Parathyroid adenoma (tissue), 2 donors: ENCODE data around the gene CPA2.

Source experiments
- H2AFZ ChIP-seq: fragments of 300-600 bp; sonication (generic); one replicate; pipeline ENCODE4 v1.7.0; 2017; ENCODE audit warnings: antibody characterized with exemption, mild to moderate bottlenecking
- H3K27ac ChIP-seq: fragments of 300-600 bp; sonication (generic); one replicate; pipeline ENCODE4 v1.7.0; 2017
- H3K27me3 ChIP-seq: fragments of 300-600 bp; sonication (generic); one replicate; pipeline ENCODE4 v1.7.0; 2017; ENCODE audit warnings: low read length; ENCODE audit not compliant: control insufficient read depth, insufficient read depth
- H3K36me3 ChIP-seq: fragments of 300-600 bp; sonication (generic); one replicate; pipeline ENCODE4 v1.7.0; 2017; ENCODE audit warnings: low read length; ENCODE audit not compliant: control insufficient read depth, insufficient read depth
- H3K4me1 ChIP-seq: fragments of 300-600 bp; sonication (generic); one replicate; pipeline ENCODE4 v1.7.0; 2017; ENCODE audit warnings: control low read depth
- H3K4me2 ChIP-seq: fragments of 300-600 bp; sonication (generic); one replicate; pipeline ENCODE4 v1.7.0; 2017; ENCODE audit warnings: low read length
- H3K4me3 ChIP-seq: fragments of 300-600 bp; sonication (generic); one replicate; pipeline ENCODE4 v1.7.0; 2017; ENCODE audit warnings: low read depth, low read length
- H3K79me2 ChIP-seq: fragments of 300-600 bp; sonication (generic); one replicate; pipeline ENCODE4 v1.7.0; 2017; ENCODE audit warnings: control low read depth
- H3K9ac ChIP-seq: fragments of 300-600 bp; sonication (generic); one replicate; pipeline ENCODE4 v1.7.0; 2017; ENCODE audit warnings: mild to moderate bottlenecking
- H3K9me3 ChIP-seq: fragments of 300-600 bp; sonication (generic); one replicate; pipeline ENCODE4 v1.7.0; 2017; ENCODE audit warnings: low read length; ENCODE audit not compliant: control insufficient read depth
- TF ChIP-seq, protein P1 (sequence below): fragments of 300-600 bp; sonication (generic); IDR thresholded peaks from one replicate; pipeline ENCODE4 v1.7.0; 2017; ENCODE audit warnings: antibody characterized with exemption, mild to moderate bottlenecking
- donor health status: primary hyperparathyroidism.

The CPA2 gene

DNA sequence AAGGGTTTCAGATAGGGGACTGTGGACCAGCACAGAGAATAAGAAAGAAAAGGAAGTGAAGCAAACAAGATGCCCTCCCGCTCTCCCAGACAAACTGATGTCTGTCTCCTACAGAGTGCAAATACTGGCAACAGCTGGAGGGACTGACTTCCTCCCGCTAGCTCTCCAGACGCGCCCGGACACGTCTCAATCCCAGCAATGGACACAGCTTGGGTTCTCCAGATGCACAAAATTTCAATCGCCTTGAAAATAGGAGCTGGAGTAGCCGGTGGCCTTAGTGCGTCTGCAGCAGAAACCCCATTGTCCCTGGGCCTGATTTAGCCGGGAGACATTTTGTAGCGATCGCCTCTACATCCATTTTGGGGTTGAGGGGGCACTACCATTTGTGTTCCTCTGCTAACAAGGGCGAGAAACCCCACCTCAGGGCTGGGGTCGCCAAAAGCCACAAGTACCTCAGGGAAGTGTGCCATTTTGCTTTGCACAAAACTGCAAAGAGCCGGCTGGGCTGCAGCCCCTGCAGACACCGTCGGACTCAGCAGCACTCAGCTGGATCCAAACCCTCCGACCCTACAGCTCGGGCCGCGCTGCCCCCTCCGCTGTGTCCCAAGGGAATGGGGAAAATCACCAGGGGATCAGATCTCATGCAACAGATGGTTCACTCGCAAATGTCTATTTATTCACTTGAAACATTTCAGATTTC, 5.9 kb downstream of the CPA2 start:
- no peaks in the 10 kb centered on the region for H3K79me2 ChIP-seq
- H2AFZ ChIP-seq: peak overlapping the region; percentile 35
- H3K4me3 ChIP-seq: no peak overlapping the region
- H3K4me2 ChIP-seq: peak overlapping the region; percentile 57
- H3K4me1 ChIP-seq: no peaks in the 10 kb centered on the region
- no peak overlapping the region for H3K9ac ChIP-seq
- H3K9me3 ChIP-seq: no peaks in the 10 kb centered on the region
- TF ChIP-seq, protein P1, sequence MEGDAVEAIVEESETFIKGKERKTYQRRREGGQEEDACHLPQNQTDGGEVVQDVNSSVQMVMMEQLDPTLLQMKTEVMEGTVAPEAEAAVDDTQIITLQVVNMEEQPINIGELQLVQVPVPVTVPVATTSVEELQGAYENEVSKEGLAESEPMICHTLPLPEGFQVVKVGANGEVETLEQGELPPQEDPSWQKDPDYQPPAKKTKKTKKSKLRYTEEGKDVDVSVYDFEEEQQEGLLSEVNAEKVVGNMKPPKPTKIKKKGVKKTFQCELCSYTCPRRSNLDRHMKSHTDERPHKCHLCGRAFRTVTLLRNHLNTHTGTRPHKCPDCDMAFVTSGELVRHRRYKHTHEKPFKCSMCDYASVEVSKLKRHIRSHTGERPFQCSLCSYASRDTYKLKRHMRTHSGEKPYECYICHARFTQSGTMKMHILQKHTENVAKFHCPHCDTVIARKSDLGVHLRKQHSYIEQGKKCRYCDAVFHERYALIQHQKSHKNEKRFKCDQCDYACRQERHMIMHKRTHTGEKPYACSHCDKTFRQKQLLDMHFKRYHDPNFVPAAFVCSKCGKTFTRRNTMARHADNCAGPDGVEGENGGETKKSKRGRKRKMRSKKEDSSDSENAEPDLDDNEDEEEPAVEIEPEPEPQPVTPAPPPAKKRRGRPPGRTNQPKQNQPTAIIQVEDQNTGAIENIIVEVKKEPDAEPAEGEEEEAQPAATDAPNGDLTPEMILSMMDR: no peak
- no peaks in the 10 kb centered on the region for H3K36me3 ChIP-seq
- no peaks in the 10 kb centered on the region for H3K27me3 ChIP-seq
- H3K27ac ChIP-seq: no peak overlapping the region

DNA sequence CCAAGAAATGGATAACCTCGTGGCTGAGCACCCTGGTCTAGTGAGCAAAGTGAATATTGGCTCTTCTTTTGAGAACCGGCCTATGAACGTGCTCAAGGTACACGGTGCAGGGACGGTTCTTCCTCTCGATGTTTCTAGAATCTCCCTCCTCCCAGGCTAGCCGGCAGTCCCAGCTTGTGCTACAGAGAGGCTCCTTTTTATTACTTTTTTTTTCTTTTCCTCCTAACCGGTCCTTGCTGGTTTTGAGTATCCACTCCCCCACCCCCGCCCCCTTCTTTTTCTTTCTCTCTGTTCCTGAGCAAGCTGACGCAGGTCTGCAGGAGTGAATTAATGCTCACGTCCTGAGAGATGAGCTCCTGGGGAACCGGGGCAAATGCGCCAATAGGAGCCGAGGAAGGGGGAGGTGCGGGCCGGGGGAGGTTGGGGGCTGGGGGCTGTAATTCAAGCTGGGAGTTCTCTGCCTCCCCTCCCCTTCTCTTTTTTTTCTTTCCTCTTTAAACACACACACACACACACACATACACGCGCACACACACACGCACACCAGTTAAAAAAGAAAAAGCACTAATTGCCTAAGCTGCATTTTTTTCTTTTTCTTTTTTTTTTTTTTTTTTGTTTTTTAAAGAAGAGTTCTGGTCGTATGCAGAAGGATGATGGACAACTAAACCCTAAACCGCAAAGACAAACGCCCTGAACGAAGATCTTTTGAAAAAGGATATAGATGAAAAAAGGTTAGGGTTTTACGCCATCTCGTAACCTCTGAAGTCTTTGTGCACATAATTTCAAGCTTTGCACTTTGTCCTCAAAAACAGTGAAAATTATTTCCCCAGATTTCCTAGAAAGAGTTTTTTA, 6.6 kb downstream of the CPA2 start:
- no peak overlapping the region for H3K27ac ChIP-seq
- H3K36me3 ChIP-seq: no peaks in the 10 kb centered on the region
- no peak overlapping the region for H3K4me3 ChIP-seq
- H3K27me3 ChIP-seq: no peaks in the 10 kb centered on the region
- peak overlapping the region; percentile 35 for H2AFZ ChIP-seq
- no peaks in the 10 kb centered on the region for H3K4me1 ChIP-seq
- TF ChIP-seq, protein P1: no peak
- H3K79me2 ChIP-seq: no peaks in the 10 kb centered on the region
- no peak overlapping the region for H3K9ac ChIP-seq
- H3K4me2 ChIP-seq: peak overlapping the region; percentile 57
- no peaks in the 10 kb centered on the region for H3K9me3 ChIP-seq

DNA sequence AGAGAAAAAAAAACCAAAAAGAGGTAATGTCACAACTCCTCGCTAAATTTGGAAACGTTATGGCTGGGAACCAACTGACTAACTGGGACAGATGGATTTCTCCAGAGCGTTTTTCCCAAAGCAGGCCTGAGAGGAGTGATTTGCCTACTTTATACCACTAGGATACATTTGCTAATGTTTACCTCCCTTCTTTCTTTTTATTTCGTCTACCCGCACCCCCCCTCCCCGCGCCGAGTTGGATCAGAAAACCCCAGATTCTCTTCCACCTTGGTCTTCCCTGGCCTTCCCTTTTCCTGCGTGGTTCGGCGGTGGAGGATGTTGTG, 7.2 kb downstream of the CPA2 start:
- Histone ChIP-seq H3K4me3 (no peak overlapping the region), H3K36me3 (no peaks in the 10 kb centered on the region), H3K4me1 (no peaks in the 10 kb centered on the region), H3K79me2 (no peaks in the 10 kb centered on the region), H2AFZ (no peak overlapping the region), H3K9me3 (no peaks in the 10 kb centered on the region), H3K9ac (no peak overlapping the region), H3K4me2 (no peak overlapping the region), H3K27me3 (no peaks in the 10 kb centered on the region), H3K27ac (no peak overlapping the region)
- TF ChIP-seq, protein P1: no peak

DNA sequence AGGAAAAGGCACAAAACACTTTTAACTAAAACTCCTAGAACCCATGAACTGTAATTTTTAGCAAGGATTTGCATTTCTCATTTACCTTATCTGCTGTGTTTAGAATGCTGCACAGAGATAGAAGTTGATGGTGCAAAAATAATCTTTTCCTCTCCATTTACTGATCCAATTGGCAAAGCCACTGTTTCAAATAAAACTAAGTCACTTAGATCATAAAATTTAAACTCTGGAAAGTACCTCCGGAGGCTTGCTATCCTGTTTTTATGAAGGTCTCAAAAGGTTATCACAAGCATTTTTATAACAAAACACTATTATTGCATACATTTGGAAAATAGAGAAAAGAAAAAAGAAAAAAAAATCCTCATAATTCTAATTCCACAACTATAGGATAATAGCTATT, 7.6 kb downstream of the CPA2 start:
- Histone ChIP-seq H3K4me2 (no peak overlapping the region), H3K27ac (no peak overlapping the region), H3K4me3 (no peak overlapping the region), H3K36me3 (no peaks in the 10 kb centered on the region), H2AFZ (no peak overlapping the region), H3K4me1 (no peaks in the 10 kb centered on the region), H3K9ac (no peak overlapping the region), H3K79me2 (no peaks in the 10 kb centered on the region), H3K9me3 (no peaks in the 10 kb centered on the region), H3K27me3 (no peaks in the 10 kb centered on the region)
- TF ChIP-seq, protein P1: no peak
